ENCODE results near the gene TMIGD3. TPM values are rescaled to one million over a fixed set of nuclear protein-coding genes. Genes with fewer than 3 reads are reported as not detected.
A peak's percentile ranks its signal among the peaks of the same experiment; 100 is the strongest.

The TMIGD3 gene
- total and polyA plus RNA-seq, 4 experiments from 2014 or later: not detected

GRCh38 chr1:111540928-111541327 is 37.5 kb upstream of the TMIGD3 start:
- ChIA-PET CTCF (ENCODE audit: partially characterized antibody) (interaction anchor here (1.6 kb wide), 1 partner anchor 59 kb away, joined by 3 read pairs; no protein-coding TSS in a partner anchor), POLR2A (ENCODE audit: partially characterized antibody) (no interaction called here)
- Histone ChIP-seq H3K27ac (ENCODE audit: low read depth, low read length) (no peak overlapping the region), H3K4me3 (ENCODE audit: low read length in 2 of 2) (no peak overlapping the region), H3K4me1 (ENCODE audit: insufficient read depth, low read length) (no peaks in the 10 kb centered on the region), H3K36me3 (ENCODE audit: insufficient read depth, low read length) (no peaks in the 10 kb centered on the region), H3K9me3 (ENCODE audit: control insufficient read depth in 1 of 2, low read length in 2 of 2) (no peaks in the 10 kb centered on the region), H3K27me3 (ENCODE audit: insufficient read depth, low read length) (no peaks in the 10 kb centered on the region)
- H3K9me3 Mint-ChIP-seq: peaks cover 0 to 2% (median 0%) of the 10 kb centered on the region in 8 donors
- H3K4me3 Mint-ChIP-seq: no peak overlapping the region
- DNase-seq: no peak
- no peak overlapping the region for H3K27ac Mint-ChIP-seq
- H3K36me3 Mint-ChIP-seq: no peaks in the 10 kb centered on the region
- H3K27me3 Mint-ChIP-seq: peaks cover 0 to 5% of the 10 kb centered on the region in 2 donors
- intact Hi-C loops (cut with micrococcal nuclease): no loop called here
- H3K4me1 Mint-ChIP-seq: peaks cover 0 to 4% (median 1%) of the 10 kb centered on the region in 4 donors

GRCh38 chr1:111538343-111539025 is 35.1 kb upstream of the TMIGD3 start:
- Mint-ChIP-seq H3K27ac (no peak overlapping the region), H3K4me1 (peaks cover 0 to 4% (median 1%) of the 10 kb centered on the region in 4 donors), H3K9me3 (no peaks in the 10 kb centered on the region), H3K27me3 (peaks cover 0 to 2% of the 10 kb centered on the region in 2 donors), H3K4me3 (no peak overlapping the region), H3K36me3 (no peaks in the 10 kb centered on the region)
- H3K4me1 ChIP-seq (ENCODE audit: insufficient read depth, low read length): no peaks in the 10 kb centered on the region
- H3K36me3 ChIP-seq (ENCODE audit: insufficient read depth, low read length): no peaks in the 10 kb centered on the region
- CTCF ChIA-PET (ENCODE audit: partially characterized antibody): no interaction called here
- no peak overlapping the region for H3K27ac ChIP-seq (ENCODE audit: low read depth, low read length)
- DNase-seq: no peak
- H3K9me3 ChIP-seq (ENCODE audit: control insufficient read depth in 1 of 2, low read length in 2 of 2): no peaks in the 10 kb centered on the region
- no peak overlapping the region for H3K4me3 ChIP-seq (ENCODE audit: low read length in 2 of 2)
- intact Hi-C loops (cut with micrococcal nuclease): no loop called here
- H3K27me3 ChIP-seq (ENCODE audit: insufficient read depth, low read length): no peaks in the 10 kb centered on the region
- POLR2A ChIA-PET (ENCODE audit: partially characterized antibody): no interaction called here

- Mint-ChIP-seq H3K36me3 (no peaks in the 10 kb centered on the region), H3K4me3 (no peak overlapping the region), H3K27me3 (peaks cover 1 to 2% of the 10 kb centered on the region in 2 donors), H3K27ac (no peak overlapping the region), H3K4me1 (no peaks in the 10 kb centered on the region), H3K9me3 (no peaks in the 10 kb centered on the region)
- Histone ChIP-seq H3K36me3 (ENCODE audit: insufficient read depth, low read length) (no peaks in the 10 kb centered on the region), H3K4me3 (ENCODE audit: low read length in 2 of 2) (no peak overlapping the region), H3K27me3 (ENCODE audit: insufficient read depth, low read length) (no peaks in the 10 kb centered on the region), H3K9me3 (ENCODE audit: control insufficient read depth in 1 of 2, low read length in 2 of 2) (no peaks in the 10 kb centered on the region), H3K4me1 (ENCODE audit: insufficient read depth, low read length) (no peaks in the 10 kb centered on the region), H3K27ac (ENCODE audit: low read depth, low read length) (no peak overlapping the region)
- DNase-seq: no peak
- ChIA-PET POLR2A (ENCODE audit: partially characterized antibody) (no interaction called here), CTCF (ENCODE audit: partially characterized antibody) (interaction anchor here (0.5 kb wide), 1 partner anchor 9 kb away, joined by 3 read pairs; no protein-coding TSS in a partner anchor)
- intact Hi-C loops (cut with micrococcal nuclease): no loop called here
Measured at GRCh38 chr1:111535256-111536191, 32.1 kb upstream of the TMIGD3 start.

- intact Hi-C loops (cut with micrococcal nuclease): no loop called here
- Histone ChIP-seq H3K27me3 (ENCODE audit: insufficient read depth, low read length) (no peaks in the 10 kb centered on the region), H3K9me3 (ENCODE audit: control insufficient read depth in 1 of 2, low read length in 2 of 2) (no peaks in the 10 kb centered on the region), H3K4me1 (ENCODE audit: insufficient read depth, low read length) (peaks cover 37% of the 10 kb centered on the region), H3K36me3 (ENCODE audit: insufficient read depth, low read length) (no peaks in the 10 kb centered on the region), H3K27ac (ENCODE audit: low read depth, low read length) (no peak overlapping the region), H3K4me3 (ENCODE audit: low read length in 2 of 2) (no peak overlapping the region)
- ChIA-PET POLR2A (ENCODE audit: partially characterized antibody) (interaction anchor here (1.1 kb wide), 1 partner anchor 100 kb away, joined by 3 read pairs; the partner anchor contains the start of gene RAP1A), CTCF (ENCODE audit: partially characterized antibody) (interaction anchor here (4.5 kb wide), 1 partner anchor 12 kb away, joined by 60 read pairs; no protein-coding TSS in a partner anchor)
- Mint-ChIP-seq H3K27me3 (no peaks in the 10 kb centered on the region), H3K27ac (no peak overlapping the region), H3K4me1 (peaks cover 23 to 36% (median 26%) of the 10 kb centered on the region in 4 donors), H3K4me3 (no peak overlapping the region), H3K9me3 (peaks cover 0 to 2% (median 0%) of the 10 kb centered on the region in 8 donors), H3K36me3 (no peaks in the 10 kb centered on the region)
- DNase-seq: no peak
Measured at GRCh38 chr1:111520053-111520452, 16.6 kb upstream of the TMIGD3 start.

GRCh38 chr1:111517469-111518225 is 14.2 kb upstream of the TMIGD3 start:
- ChIA-PET CTCF (ENCODE audit: partially characterized antibody) (interaction anchor here (0.7 to 4.5 kb wide), 12 partner anchors 10 to 122 kb away, joined by 3 to 60 read pairs (median 4); partner anchors contain the start of genes ADORA3 and TMIGD3), POLR2A (ENCODE audit: partially characterized antibody) (interaction anchor here (0.8 to 3.5 kb wide), 15 partner anchors 10 to 314 kb away, joined by 3 to 32 read pairs (median 4); partner anchors contain the start of genes ADORA3, RAP1A and TMIGD3)
- peaks cover 28 to 47% (median 36%) of the 10 kb centered on the region in 4 donors for H3K4me1 Mint-ChIP-seq
- H3K36me3 Mint-ChIP-seq: no peaks in the 10 kb centered on the region
- Histone ChIP-seq H3K27me3 (ENCODE audit: insufficient read depth, low read length) (no peaks in the 10 kb centered on the region), H3K36me3 (ENCODE audit: insufficient read depth, low read length) (no peaks in the 10 kb centered on the region), H3K4me3 (ENCODE audit: low read length in 2 of 2) (no peak overlapping the region), H3K9me3 (ENCODE audit: control insufficient read depth in 1 of 2, low read length in 2 of 2) (no peaks in the 10 kb centered on the region), H3K4me1 (ENCODE audit: insufficient read depth, low read length) (peaks cover 50% of the 10 kb centered on the region), H3K27ac (ENCODE audit: low read depth, low read length) (no peak overlapping the region)
- peak overlapping the region in 4 of 8 donors; percentile 43 to 55 (median 50) for H3K4me3 Mint-ChIP-seq
- H3K27ac Mint-ChIP-seq: peak overlapping the region; percentile 15 to 75 (median 54)
- H3K27me3 Mint-ChIP-seq: no peaks in the 10 kb centered on the region
- peak in 4 of 5 donors; percentile 52 to 60 (median 57) for DNase-seq
- H3K9me3 Mint-ChIP-seq: no peaks in the 10 kb centered on the region
- intact Hi-C loops (cut with micrococcal nuclease): no loop called here

- H3K9me3 ChIP-seq (ENCODE audit: control insufficient read depth in 1 of 2, low read length in 2 of 2): no peaks in the 10 kb centered on the region
- H3K36me3 ChIP-seq (ENCODE audit: insufficient read depth, low read length): no peaks in the 10 kb centered on the region
- H3K4me1 Mint-ChIP-seq: peaks cover 28 to 47% (median 36%) of the 10 kb centered on the region in 4 donors
- DNase-seq: peak in 4 of 5 donors; percentile 28 to 42 (median 38)
- intact Hi-C loops (cut with micrococcal nuclease): no loop called here
- peak overlapping the region; percentile 46 to 87 (median 75) for H3K27ac Mint-ChIP-seq
- POLR2A ChIA-PET (ENCODE audit: partially characterized antibody): interaction anchor here (0.8 to 3.5 kb wide), 14 partner anchors 8 to 313 kb away, joined by 3 to 32 read pairs (median 4); partner anchors contain the start of genes ADORA3, RAP1A and TMIGD3
- peaks cover 66% of the 10 kb centered on the region for H3K4me1 ChIP-seq (ENCODE audit: insufficient read depth, low read length)
- H3K27me3 ChIP-seq (ENCODE audit: insufficient read depth, low read length): no peaks in the 10 kb centered on the region
- H3K27ac ChIP-seq (ENCODE audit: low read depth, low read length): no peak overlapping the region
- H3K36me3 Mint-ChIP-seq: no peaks in the 10 kb centered on the region
- CTCF ChIA-PET (ENCODE audit: partially characterized antibody): interaction anchor here (0.8 to 4.5 kb wide), 13 partner anchors 8 to 199 kb away, joined by 3 to 60 read pairs (median 5); partner anchors contain the start of genes ADORA3, TMIGD3 and WDR77
- H3K9me3 Mint-ChIP-seq: no peaks in the 10 kb centered on the region
- H3K27me3 Mint-ChIP-seq: no peaks in the 10 kb centered on the region
- no peak overlapping the region for H3K4me3 ChIP-seq (ENCODE audit: low read length in 2 of 2)
- H3K4me3 Mint-ChIP-seq: peak overlapping the region; percentile 49 to 84 (median 75)
Measured at GRCh38 chr1:111516005-111516535, 12.6 kb upstream of the TMIGD3 start.
